NCI-H2029 (cell line): ENCODE results near the gene PARVB.

Source experiments
- DNase-seq: peaks from one replicate; lab custom pipeline; 2025; lab: John Stamatoyannopoulos, UW

Gene PARVB

DNA sequence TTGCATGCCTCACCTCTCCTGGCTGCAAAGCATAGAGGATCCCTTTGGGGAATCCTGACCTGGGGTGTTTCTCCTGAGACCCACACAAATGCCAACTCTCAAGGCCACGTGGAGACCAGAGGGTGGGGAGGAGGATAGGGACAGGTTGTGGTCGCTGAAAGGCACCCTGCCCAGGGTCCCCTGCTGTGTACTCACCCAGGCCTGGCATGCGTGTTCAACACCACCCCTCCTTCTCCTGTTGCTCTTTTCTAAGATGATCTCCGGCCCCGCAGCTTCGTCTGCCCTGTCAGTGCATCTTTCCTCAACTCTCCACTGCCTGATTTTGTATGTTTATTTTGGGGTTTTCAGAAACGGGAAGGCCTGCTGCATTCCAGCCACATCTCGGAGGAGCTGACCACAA is 112.0 kb downstream of the PARVB start:
- no peak for DNase-seq

DNA sequence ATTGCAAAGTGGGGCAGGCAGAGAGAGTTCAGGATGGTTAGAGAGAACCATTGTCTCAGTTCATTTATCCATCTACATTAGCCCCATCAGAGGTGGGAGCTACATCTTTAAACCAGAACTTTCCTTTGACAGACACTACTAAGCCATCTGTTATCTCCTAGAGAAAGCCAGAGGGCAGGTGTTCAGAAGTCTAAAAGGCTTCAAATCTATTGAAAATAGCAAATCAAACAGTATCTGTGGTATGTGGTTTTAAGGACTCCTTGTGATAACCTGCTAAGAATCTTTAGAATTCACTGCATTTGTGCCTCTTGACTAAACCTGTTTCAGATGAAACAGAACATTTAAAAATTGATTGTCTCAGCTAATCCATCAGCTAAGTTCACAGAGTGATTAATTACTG is 112.7 kb downstream of the PARVB start:
- DNase-seq = no peak

DNA sequence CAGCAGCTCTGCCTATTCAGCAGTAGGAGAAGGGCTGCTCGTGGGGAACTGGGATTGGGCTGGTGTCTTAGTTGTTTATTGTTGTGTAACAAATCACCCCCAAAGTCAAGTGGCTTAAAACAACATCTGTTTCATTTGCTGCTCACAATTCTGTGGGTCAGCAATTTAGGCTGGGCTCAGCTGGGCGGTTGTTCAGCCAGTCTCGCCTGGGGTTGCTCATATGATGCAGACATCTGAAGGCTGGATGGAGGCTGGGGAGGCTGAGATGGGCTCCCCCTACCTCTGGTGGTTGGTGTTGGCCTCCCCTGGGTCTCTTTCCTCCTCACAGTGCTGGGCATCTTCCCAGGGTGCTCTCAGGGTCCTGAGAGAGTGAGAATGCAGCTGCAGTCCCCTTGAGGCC is 113.3 kb downstream of the PARVB start:
- DNase-seq = no peak

DNA sequence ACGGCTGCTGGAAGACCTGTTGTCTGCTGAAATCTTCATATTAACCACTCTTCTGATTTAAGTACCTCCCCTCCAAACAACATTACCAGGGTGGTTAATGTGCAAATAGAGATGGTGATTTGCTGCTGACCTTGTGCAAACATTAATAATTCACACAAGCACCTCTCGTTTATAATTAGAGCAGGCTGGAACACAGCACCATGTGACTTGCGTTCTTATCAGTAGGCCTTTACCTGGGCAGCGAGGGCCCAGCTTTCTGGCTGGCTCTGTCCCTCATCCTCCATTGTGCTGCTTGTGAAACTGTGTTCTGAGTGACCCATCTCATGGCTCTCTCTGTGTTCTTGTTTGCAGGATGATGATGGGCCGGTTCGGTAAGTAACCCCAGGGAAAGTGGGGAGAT is 115.7 kb downstream of the PARVB start:
- DNase-seq = peak; percentile 87

DNA sequence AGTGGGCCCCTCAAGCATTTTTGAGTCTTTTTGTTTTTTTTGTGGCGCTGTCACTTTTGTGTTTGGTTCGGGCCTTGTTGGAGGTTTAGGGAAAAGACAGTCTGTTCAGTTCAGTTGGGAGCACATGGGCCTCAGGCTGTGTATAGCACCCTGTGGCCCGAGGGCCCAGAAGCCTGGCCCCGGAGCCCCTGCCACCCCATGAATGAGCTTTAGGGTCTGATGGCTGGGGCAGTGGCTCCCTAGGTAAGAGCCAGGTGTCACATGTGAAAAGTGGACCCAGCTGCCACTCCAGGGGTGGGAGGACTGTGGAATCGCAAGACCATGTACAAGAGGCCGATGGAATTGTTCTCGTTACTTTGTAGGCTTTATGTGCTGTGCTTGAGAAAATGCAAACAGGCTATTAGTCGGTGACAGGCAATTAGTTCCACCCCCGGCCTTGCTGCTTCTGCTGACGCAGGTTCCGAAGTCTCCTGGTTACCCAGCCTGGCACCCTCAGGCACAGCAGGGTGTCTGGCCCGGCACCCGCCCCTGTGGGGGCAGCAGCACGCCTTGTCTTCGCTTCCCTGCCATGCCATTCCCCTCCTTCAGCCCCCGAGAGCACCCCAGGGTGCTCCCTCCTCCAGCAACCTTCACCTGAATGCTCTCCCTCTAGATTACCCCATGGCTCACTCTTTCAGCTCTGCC is 118.5 kb downstream of the PARVB start:
- DNase-seq = no peak

DNA sequence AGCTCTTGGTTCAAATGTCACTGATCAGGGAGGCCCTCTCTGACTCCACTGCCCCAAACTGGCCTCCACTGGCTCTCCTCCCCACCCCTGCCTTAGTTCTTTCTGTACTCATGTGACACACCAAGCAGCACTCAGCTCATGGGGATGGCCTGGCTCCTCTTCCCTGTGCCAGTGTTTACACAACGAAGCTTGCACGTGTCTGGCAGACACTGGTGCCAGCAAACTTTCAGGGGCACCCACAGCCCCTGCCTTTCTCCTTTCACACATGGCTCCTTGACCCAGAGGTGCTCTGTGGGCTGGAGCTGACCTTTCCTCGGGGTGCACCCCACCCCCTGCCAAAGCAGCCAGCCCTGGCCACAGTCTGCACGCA is 119.0 kb downstream of the PARVB start:
- peak; percentile 67 for DNase-seq

DNA sequence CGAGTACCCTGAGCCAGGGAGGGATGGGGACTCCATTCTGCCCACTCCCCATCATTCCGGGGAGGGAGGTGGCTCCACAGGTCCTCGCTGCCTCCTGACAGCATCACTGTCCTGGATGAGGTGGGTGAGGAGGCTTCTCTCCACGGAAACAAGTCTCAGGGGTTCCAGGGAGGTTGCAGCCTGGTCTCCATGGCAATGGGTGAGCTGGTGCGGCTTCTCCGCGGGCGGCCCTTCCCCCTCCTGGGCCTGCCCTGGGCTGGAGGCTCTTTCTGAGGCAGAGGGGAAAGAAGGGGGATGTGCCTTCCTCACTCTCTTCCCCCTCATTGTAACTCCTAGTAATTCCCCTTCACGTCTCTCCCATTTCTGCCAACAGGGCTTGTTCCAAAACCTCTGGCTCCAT is 119.5 kb downstream of the PARVB start:
- no peak for DNase-seq

DNA sequence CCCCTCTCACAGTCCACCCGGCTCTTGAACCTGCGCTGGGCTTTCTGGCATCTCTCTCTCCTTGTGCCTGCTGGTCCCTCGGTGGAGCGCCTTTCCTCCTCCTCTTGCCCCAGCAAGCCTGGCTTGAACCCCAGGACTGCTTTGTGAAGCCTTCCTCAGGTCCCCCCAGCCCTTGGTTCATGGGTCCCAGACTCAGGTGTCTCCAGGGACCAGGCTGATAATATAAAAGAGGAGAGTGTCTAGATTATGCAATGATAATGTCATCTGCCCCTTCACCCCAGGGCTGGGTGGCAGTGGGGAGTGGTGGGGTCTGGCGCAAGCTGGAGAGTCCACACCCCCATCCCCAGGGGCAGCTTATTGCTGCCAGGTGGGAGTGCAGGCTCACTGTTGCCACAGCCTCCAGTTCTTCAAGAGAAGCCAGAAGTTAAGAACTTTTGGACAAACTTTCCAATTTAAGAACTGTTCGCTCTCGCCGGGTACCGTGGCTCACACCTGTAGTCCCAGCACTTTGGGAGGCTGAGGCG is 120.0 kb downstream of the PARVB start:
- DNase-seq = no peak

DNA sequence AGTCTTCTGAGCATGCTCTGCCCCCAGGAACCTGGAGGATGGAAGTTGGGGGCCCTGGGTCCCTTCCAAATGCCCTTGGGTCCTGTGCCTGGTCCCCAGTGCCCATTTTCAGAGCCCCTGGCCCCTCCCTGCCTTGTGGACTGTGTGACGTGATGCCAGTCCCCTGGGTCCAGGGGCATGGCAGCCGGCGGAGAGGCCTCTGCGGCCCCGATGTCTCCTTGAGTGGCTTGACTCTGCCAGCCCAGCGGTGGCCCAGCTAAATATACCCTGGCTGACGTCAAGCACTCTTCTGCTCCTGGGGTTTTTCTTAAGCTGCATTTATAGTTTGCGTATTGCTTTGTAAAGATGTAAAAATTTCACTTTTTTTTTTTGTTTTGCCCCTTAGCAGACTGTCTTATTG is 121.4 kb downstream of the PARVB start:
- DNase-seq = no peak

DNA sequence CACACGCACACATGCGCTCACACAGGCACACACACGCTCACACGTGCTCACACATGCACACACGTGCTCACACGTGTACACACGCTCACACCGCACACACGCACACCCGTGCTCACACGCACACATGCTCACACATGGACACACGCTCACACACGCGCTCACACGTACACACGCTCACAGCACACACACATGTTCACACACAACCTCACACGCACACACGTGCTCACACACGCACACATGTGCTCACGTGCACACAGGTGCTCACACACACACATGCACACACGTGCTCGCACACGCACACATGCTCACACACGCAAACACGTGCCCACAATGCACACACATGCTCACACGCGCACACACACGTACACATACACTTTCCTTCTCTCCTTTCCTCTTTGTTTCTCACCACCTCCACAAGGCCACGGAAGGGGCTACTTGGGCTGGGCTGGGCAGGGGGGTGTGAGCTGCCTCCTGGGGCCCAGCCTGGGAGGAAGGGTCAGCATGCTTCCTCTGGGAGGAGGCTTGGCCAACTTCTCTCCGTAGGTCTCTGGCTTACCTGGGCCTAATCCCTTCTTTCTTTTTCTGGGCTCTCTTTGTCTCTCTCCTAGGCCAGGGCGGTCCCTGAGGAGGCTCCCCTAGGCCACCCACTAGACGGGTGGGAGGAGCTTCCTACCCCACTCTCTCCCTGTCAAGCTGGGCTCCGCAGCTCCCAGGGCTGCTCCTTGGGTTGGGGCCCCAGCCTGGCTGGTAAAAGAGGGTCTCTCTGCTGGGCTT is 122.2 kb downstream of the PARVB start:
- DNase-seq = no peak

DNA sequence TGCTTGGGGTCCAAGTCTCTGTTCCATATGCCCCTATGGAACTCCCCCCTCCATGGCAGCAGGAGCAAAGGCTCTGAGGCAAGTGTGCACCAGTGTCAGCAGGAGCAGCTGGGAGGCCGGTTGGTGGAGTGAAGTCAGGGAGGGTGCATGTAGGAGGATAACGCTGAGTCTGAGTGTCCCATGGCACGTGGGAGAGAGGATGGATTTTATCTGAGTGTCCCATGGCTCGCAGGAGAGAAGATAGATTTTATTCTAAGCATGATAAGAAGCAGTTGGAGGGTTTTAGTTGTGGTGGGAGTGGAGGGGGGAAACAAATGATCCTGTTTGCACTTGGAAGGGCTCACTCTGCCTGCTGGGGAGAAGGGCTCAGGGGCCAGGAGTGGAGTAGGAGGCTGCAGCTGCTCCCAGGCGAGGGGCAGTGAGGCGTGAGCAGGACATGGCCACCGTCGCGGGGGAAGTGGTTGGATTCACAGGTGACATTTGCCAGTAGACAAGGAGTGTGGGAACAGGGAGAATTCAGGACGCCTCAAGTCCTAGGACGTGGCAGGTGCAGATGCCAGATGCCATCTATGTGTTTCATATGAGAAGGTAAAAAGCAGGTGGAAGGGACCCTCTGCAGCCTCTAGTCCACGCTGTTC is 123.0 kb downstream of the PARVB start:
- DNase-seq = no peak

DNA sequence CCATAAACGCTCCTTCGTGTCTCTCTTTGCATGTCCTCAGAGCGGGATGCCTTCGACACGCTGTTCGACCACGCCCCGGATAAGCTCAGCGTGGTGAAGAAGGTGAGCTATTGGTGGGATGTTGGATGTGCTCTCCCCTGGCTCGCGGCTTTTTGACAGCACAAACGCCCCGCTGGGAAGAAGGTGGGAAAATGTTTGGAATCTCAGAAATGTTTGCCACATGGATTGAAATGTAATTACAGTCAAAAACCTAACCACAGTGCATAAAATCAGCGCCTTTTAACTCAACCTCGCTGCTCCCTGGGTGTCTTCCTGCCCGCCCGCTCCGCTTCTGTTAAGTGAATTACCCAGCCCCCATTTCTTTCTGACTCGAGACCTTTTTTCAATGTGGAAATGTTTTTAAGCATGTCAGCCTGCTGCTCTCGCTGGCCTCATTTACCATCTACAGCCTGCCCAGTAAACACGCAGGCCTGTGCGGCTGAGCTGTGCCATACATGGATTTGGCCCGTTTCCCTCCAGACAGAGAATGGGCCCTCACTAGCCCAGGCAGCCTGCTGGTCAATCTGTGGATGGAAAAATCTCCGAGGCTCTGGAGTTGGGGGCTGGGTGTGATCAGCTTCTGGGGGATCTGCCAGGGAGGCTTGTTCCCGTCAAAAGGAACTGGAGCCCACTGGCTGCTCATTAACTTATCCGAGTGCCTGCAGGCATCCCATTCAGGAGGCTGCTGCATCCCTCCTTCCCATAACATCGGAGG is 123.9 kb downstream of the PARVB start:
- no peak for DNase-seq

DNA sequence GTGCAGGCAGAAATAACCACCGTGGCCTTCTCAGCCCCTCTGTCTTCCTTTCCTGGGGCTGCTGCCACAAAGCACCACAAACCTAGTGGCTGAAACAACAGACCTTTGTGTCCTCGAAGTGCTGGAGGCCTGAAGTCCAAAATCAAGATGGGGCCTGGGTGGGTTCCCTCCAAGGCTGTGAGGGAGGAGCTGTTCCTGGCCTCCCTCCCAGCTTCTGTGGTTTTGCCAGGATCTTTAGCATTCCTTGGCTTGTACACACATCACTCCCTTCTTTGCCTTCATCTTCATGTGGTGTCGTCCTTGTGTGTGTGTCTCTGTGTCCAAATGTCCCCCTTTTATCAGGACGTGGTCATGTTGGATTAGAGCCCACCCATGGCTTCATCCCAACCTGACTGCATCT is 127.6 kb downstream of the PARVB start:
- no peak for DNase-seq

DNA sequence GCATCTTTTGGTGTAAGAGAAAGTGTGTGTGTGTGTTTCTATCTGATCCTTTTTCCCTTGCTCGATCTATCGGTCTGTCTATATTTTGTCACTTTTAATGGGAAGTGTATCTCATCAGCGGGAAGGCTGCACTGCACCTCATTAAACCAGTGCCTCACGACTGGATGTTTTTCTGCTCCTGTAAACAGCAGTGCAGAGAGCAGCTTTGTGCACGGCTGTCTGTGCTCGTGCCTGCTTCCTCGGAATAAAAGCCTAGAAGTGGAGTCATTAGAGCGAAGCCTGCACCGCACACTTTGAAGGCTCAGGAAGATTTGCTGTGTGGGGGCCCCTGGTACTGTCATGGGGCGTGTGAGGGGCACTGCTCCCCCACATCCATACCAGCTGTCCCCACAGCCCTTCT is 129.6 kb downstream of the PARVB start:
- no peak for DNase-seq

DNA sequence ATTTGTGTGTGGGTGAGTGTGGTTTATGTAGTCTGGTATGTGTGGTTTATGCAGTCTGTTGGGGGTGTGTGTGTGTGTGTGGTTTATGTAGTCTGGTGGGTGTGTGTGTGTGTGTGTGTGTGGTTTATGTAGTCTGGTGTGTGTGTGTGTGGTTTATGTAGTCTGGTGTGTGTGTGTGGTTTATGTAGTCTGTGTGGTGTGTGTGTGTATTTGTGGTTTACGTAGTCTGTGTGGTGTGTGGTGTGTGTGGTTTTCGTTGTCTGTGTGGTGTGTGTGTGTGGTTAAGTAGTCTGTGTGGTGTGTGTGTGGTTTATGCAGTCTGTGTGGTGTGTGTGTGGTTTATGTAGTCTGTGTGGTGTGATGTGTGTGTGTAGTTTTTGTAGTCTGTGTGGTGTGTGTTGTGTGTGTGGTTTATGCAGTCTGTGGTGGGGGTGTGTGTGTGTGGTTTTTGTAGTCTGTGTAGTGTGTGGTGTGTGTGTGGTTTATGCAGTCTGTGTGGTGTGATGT is 130.4 kb downstream of the PARVB start:
- no peak for DNase-seq

DNA sequence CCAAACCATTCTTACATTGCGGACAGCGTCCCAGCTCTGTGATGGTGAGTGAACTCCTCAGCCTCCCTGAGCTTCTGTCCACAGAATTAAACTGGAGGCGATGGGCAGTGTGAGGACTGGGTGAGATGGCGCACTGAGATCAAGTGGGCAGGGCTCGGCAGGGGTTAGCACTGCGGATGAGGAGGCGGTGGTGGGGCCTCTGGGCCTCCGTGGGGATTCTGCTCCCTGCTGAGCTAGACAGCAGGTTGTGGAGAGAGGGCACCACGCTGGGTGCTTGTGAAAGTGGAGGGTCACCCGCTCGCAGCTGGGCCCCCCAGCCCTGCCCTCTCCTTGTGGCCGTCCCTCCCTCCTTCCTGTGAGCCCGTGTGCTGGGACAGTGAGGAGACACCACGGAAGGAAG is 131.0 kb downstream of the PARVB start:
- DNase-seq = no peak

DNA sequence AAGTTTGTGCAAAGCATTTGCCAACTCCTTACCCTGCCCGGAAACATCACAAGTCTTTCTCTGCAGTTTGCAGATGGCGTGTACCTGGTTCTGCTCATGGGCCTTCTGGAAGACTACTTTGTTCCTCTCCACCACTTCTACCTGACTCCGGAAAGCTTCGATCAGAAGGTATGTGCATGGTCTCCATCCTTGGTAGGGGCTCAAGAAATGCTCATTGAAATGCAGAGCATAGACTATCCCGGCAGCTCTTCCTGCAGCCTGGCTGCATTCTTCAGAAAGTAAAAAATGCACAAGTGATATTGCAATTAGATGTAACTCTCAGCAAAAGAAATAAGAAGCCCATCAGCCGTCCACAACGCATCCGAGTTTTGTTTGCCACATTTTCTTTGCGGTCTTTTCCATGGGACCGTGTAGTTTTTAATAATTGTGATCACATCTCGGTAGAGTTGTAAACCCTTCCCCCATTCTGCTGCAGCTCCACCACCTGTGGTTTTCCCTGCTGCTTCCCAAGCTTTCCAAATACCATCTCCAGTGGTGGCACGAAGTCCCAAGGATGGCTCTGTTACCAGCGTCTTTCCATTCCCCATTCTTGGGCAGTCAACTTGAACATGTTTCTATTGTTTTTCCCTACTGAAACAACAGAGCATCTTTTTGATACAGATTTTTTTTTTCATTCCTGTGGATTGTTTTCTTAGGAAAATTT is 134.0 kb downstream of the PARVB start:
- no peak for DNase-seq

DNA sequence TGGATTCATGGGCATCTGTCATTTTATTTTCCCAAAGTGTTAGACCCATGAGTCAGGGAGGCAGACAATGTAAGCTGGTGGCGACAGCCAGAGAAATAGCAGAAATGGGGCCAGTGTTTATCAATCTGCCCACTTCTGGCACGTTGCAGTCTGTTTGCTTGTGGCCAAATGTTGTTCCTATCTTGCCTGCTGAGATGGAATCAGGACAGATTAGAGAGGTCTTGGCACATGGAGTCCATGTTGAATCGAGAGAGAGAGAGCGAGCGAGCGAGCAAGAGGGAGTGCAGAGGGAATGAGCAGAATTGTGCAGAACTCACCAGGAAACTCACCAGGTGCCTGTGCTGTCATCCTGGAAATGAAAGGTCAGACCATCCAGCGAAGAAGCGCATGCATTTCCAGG is 134.7 kb downstream of the PARVB start:
- DNase-seq = no peak

DNA sequence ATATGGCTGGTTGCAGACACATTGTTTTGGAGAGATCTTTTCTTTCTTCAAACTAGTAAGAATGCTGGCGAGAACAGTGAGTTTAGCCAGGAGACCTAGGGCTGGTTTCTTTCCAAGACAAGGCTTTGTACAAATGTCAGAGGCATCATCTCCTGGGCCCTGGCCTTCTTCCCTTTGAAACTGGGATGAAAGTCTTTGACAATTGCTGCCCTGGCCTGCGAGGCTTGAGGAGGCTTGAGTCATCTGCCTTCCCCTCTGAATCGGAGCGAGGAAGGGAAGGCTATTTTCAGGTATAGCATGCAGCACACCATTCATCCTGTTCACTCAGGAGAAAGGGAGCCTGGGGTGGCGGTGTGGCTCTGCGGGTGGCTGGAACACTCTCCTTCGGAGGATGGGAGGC is 135.1 kb downstream of the PARVB start:
- no peak for DNase-seq

DNA sequence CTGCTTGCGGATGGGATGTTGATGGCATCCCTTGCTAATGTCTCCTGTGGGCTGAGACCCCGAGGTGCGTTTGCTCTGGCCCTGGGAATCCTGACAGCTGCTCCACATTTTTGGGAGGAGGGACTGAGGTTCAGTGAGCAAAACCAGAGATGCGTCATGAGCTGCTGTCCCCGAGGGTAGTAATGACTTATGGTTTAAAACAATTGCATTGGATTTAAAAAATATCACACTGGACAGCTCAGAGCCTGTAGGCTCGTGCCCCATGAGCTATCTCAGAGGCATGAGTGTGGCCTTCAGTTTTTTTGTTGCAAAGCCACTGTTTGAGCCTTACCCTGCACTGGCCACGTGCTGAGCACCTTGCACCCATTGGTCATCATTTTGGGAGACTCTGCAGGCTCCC is 135.7 kb downstream of the PARVB start:
- no peak for DNase-seq

DNA sequence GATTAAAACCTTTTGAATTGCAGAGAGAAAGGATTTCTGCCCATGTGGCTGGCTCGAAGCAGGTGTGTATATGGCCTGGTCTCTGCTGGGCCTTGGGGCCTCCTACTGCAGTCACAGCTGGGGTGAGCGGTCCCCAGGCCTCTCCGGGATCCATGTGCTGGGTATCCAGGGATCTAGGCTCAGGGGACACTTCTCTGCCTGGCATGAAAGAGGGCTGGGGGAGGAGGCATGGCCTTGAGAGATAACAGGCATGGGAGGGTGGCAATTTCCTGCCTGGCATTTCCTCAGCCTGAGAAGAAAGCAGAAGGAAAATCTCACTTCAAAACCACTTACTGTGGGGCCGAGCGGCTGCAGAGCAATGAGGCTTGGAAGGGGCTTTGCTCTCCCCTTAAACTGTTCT is 136.3 kb downstream of the PARVB start:
- no peak for DNase-seq

DNA sequence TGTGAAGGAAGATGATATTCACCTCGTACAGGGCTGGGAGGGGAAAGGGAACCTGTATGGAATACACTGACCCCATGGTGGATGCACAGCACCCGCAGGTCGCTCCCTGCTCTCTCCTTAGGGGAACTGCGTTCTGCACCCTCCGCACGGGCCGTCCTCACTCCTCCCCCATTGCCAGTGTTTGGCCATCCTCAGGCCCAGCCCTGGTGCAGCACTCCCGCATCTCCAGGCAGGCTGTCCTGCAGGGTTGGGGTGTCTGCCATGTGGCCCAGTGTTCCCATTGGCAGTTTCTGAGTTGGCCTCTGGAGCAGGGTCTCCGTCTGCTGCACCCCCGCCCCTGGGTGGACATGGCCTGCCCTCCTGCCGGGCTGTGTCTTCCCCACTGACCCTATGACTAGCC is 137.6 kb downstream of the PARVB start:
- DNase-seq = no peak
